Limb (tissue), 2 donors: ENCODE results near the gene MBTPS2.

Source experiments
- DNase-seq, 2 donors: peaks; one replicate each; pipeline ENCODE4 v3.0.0-alpha.2; 2016; ENCODE audit errors: extremely low spot score in 2 of 2

The MBTPS2 gene

GRCh38 chrX:21934414-21934813 is 95.0 kb downstream of the MBTPS2 start:
- no peak for DNase-seq
